Neuronal stem cell (in vitro differentiated cells): ENCODE data around the gene TBXAS1.

Source experiments
- DNase-seq: peaks from one replicate; pipeline ENCODE4 v3.0.0-alpha.2; 2013; ENCODE audit warnings: low spot score
- H2AFZ ChIP-seq: one replicate; pipeline ENCODE4 v1.6.1; 2013; ENCODE audit warnings: mild to moderate bottlenecking, low read length, inconsistent platforms
- H2AK5ac ChIP-seq: 2 replicates; pipeline ENCODE4 v1.6.1; 2013; ENCODE audit warnings: low read depth, mild to moderate bottlenecking, inconsistent platforms, low read length, moderate library complexity, mixed read lengths
- H2BK120ac ChIP-seq: 2 replicates; pipeline ENCODE4 v1.6.1; 2013; ENCODE audit warnings: low read depth, mild to moderate bottlenecking, inconsistent platforms, low read length, moderate library complexity, mixed read lengths
- H2BK12ac ChIP-seq: one replicate; pipeline ENCODE4 v1.6.1; 2013; ENCODE audit warnings: low read length, inconsistent platforms
- H2BK15ac ChIP-seq: 2 replicates; pipeline ENCODE4 v1.6.1; 2013; ENCODE audit warnings: mild to moderate bottlenecking, low read length, inconsistent platforms, mixed read lengths
- H2BK5ac ChIP-seq: one replicate; pipeline ENCODE4 v1.6.1; 2013; ENCODE audit warnings: inconsistent platforms, mild to moderate bottlenecking, low read length, moderate library complexity
- H3K14ac ChIP-seq: one replicate; pipeline ENCODE4 v1.6.1; 2013; ENCODE audit warnings: low read length, inconsistent platforms
- H3K18ac ChIP-seq: 2 replicates; pipeline ENCODE4 v1.6.1; 2013; ENCODE audit warnings: low read length, inconsistent platforms
- H3K23ac ChIP-seq: 2 replicates; pipeline ENCODE4 v1.6.1; 2013; ENCODE audit warnings: low read depth, mild to moderate bottlenecking, mixed read lengths, low read length, inconsistent platforms; ENCODE audit not compliant: poor library complexity
- H3K27ac ChIP-seq: replicated peaks from 3 replicates; pipeline ENCODE4 v1.5.1; 2013; ENCODE audit warnings: low read length, inconsistent platforms
- H3K27me3 ChIP-seq, 3 experiments: 2 replicates each; pipeline ENCODE4 v1.6.1; 2013; ENCODE audit warnings: low read length in 3 of 3, mild to moderate bottlenecking in 2 of 3, inconsistent platforms in 1 of 3, low read depth in 1 of 3, mixed read lengths in 1 of 3, moderate library complexity in 1 of 3; ENCODE audit not compliant: control insufficient read depth in 3 of 3, insufficient read depth in 3 of 3
- H3K36me3 ChIP-seq, 2 donors: replicated peaks in 1 of 2; 2 replicates each; pipeline ENCODE4 v1.6.1; 2013; ENCODE audit warnings: low read length in 2 of 2; ENCODE audit not compliant: control insufficient read depth in 2 of 2, insufficient read depth in 2 of 2
- H3K4ac ChIP-seq: 2 replicates; pipeline ENCODE4 v1.6.1; 2013; ENCODE audit warnings: inconsistent platforms, mild to moderate bottlenecking, low read length, moderate library complexity
- H3K4me1 ChIP-seq, 2 donors: 1 replicate in 1 of 2; 2 replicates in 1 of 2; pipeline ENCODE4 v1.6.1; 2013; ENCODE audit warnings: low read length in 2 of 2, low read depth in 1 of 2; ENCODE audit not compliant: control insufficient read depth in 2 of 2, insufficient read depth in 1 of 2
- H3K4me2 ChIP-seq: one replicate; pipeline ENCODE4 v1.6.1; 2013; ENCODE audit warnings: mild to moderate bottlenecking, low read length, inconsistent platforms; ENCODE audit not compliant: insufficient read depth, poor library complexity, severe bottlenecking
- H3K4me3 ChIP-seq, 2 donors: 2 replicates each; pipeline ENCODE4 v1.5.1; 2013; ENCODE audit warnings: low read length in 2 of 2, mild to moderate bottlenecking in 2 of 2, inconsistent platforms in 1 of 2, moderate library complexity in 1 of 2
- H3K79me1 ChIP-seq: one replicate; pipeline ENCODE4 v1.6.1; 2013; ENCODE audit warnings: low read depth, mild to moderate bottlenecking, inconsistent platforms, low read length, moderate library complexity
- H3K9ac ChIP-seq: one replicate; pipeline ENCODE4 v1.6.1; 2013; ENCODE audit warnings: mild to moderate bottlenecking, low read depth, low read length, inconsistent platforms; ENCODE audit not compliant: poor library complexity
- H3K9me3 ChIP-seq, 2 donors: replicated peaks in 1 of 2; 2 replicates each; pipeline versions ENCODE3 to v1.6.1; 2013; ENCODE audit warnings: low read length in 2 of 2, mild to moderate bottlenecking in 2 of 2, inconsistent platforms in 1 of 2, low read depth in 1 of 2, mixed read lengths in 1 of 2, moderate library complexity in 1 of 2; ENCODE audit not compliant: control insufficient read depth in 2 of 2, insufficient read depth in 1 of 2
- H4K8ac ChIP-seq: one replicate; pipeline ENCODE4 v1.6.1; 2013; ENCODE audit warnings: low read depth, mild to moderate bottlenecking, inconsistent platforms, low read length, moderate library complexity
- H4K91ac ChIP-seq: one replicate; pipeline ENCODE4 v1.6.1; 2013; ENCODE audit warnings: low read length, low read depth, mild to moderate bottlenecking, inconsistent platforms; ENCODE audit not compliant: poor library complexity
- WGBS, 2 donors: extraction: QIAGEN DNeasy Blood & Tissue Kit; methylation state at CpG; one replicate each; pipeline ENCODE4 v1.1.7; 2013; ENCODE audit warnings: missing lambda C conversion rate in 2 of 2, mixed read lengths in 1 of 2; ENCODE audit not compliant: insufficient read length in 2 of 2, insufficient replicate concordance in 1 of 2; ENCODE audit errors: extremely low coverage in 2 of 2; 5-methylcytosine and 5-hydroxymethylcytosine counted together

TBXAS1 gene

DNA sequence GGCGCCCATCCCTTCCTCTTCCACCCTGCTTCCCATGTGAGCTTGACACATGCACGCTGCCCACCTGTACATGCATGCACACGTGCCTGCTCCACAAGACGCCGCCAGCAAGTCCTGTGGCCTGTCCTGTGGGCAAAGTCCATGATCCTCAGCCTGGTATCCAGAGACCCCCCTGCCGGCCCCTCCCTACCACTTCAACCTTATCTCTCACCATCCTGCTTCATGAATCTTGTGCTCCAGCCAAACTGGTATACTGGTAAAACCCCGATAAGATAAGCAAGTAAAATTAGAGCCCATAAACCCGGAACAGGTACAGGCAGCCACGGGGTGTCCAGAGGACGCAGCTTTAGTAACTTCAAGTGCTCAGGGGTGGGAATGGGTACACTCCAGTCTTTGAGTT is 11.8 kb upstream of the TBXAS1 start:
- H3K36me3 ChIP-seq: no peaks in the 10 kb centered on the region
- peak overlapping the region; percentile 35 for H3K18ac ChIP-seq
- no peak overlapping the region for H2BK12ac ChIP-seq
- no peak overlapping the region for H2AK5ac ChIP-seq
- H3K79me1 ChIP-seq: no peaks in the 10 kb centered on the region
- no peak overlapping the region for H3K27ac ChIP-seq
- no peak for DNase-seq
- peak overlapping the region; percentile 49 for H3K14ac ChIP-seq
- H3K4ac ChIP-seq: no peak overlapping the region
- H2BK5ac ChIP-seq: no peak overlapping the region
- no peak overlapping the region for H2BK120ac ChIP-seq
- no peak overlapping the region for H2BK15ac ChIP-seq
- no peak overlapping the region for H3K9ac ChIP-seq
- peak overlapping the region in 1 of 2 donors; percentile 32 for H3K4me3 ChIP-seq
- no peak overlapping the region for H4K91ac ChIP-seq
- H3K4me1 ChIP-seq: no peaks in the 10 kb centered on the region
- H2AFZ ChIP-seq: no peak overlapping the region
- no peaks in the 10 kb centered on the region for H3K27me3 ChIP-seq
- no peak overlapping the region for H3K23ac ChIP-seq
- H3K4me2 ChIP-seq: no peak overlapping the region
- H3K9me3 ChIP-seq: peaks cover 0 to 2% of the 10 kb centered on the region in 2 donors
- no peak overlapping the region for H4K8ac ChIP-seq
- no CpG with 5 or more reads among the region's 10 CpGs for WGBS, 2 donors

DNA sequence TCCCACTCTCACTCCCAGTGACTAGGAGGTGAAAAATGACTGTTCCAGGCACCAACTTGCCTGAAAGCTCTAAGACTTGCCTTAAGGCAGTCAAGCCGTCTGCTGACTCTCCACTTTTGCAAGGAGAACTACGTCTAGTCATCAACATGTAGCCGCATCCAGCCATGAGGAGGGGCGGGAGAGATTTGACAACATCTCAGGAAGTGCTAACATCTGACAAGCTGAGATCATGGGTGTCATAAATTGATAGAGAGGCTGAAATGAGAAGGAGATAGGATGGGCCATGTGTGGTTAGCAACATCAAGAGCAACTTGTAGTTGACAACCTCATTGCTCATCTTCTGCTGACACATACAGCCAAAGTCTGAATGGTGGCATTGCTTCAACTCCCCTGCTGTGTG is 9.0 kb upstream of the TBXAS1 start:
- Histone ChIP-seq H3K36me3 (no peaks in the 10 kb centered on the region), H3K4me2 (no peak overlapping the region), H3K27me3 (peaks cover 0 to 8% (median 0%) of the 10 kb centered on the region in 3 experiments), H2BK12ac (no peak overlapping the region), H3K4ac (no peak overlapping the region), H3K9me3 (peaks cover 0 to 2% of the 10 kb centered on the region in 2 donors), H3K79me1 (no peaks in the 10 kb centered on the region), H3K4me3 (no peak overlapping the region), H3K27ac (no peak overlapping the region), H3K9ac (no peak overlapping the region), H2BK120ac (no peak overlapping the region), H3K18ac (no peak overlapping the region), H2BK15ac (no peak overlapping the region), H3K23ac (no peak overlapping the region), H4K91ac (no peak overlapping the region), H2BK5ac (no peak overlapping the region), H4K8ac (no peak overlapping the region), H3K4me1 (no peaks in the 10 kb centered on the region), H3K14ac (no peak overlapping the region), H2AK5ac (no peak overlapping the region), H2AFZ (no peak overlapping the region)
- WGBS, 2 donors: no CpG with 5 or more reads among the region's 4 CpGs
- no peak for DNase-seq

DNA sequence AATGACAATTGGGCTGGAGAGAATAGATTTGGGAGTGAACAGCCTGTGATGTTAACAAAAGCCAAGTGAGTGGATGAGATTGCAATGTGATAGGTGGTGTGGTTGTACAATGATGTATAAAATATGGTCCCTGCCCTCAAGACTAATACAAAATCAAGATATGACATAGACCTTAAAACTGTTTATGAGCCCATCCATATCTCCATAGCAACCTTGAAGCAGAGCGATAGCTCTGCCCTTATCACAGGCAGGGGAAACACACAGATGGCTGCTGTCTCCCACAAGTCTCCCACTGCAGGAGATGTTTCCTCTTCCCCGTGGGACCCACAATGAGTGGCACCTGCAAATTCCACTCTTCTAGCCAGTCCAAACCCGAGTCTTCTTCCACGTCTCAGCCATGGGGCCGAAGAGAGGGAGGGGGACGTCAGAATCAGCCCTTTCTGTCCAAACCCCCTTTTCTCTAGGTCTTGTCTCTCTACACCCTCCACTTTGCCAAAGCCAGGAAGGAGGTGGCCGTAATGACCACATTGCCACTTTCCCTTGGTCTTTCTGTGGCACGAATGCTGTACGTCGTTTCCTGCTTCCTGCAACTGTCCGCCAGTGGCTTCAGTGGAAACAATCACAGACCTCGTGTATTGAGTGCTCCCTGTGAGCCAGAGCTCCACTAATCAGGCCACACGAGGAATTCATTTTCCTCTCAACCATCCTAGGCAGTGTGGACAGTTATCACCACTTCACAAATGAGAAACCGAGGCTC is 7.5 kb upstream of the TBXAS1 start:
- Histone ChIP-seq H2BK5ac (no peak overlapping the region), H3K9ac (no peak overlapping the region), H2AK5ac (no peak overlapping the region), H3K9me3 (peaks cover 0 to 2% of the 10 kb centered on the region in 2 donors), H2BK120ac (no peak overlapping the region), H3K4me2 (no peak overlapping the region), H2AFZ (no peak overlapping the region), H3K4ac (no peak overlapping the region), H3K18ac (no peak overlapping the region), H2BK15ac (no peak overlapping the region), H4K8ac (no peak overlapping the region), H3K27me3 (peaks cover 0 to 12% (median 0%) of the 10 kb centered on the region in 3 experiments), H3K79me1 (no peaks in the 10 kb centered on the region), H3K27ac (no peak overlapping the region), H3K4me3 (no peak overlapping the region), H3K36me3 (no peaks in the 10 kb centered on the region), H3K4me1 (no peaks in the 10 kb centered on the region), H4K91ac (no peak overlapping the region), H2BK12ac (no peak overlapping the region), H3K23ac (no peak overlapping the region), H3K14ac (no peak overlapping the region)
- no peak for DNase-seq
- no CpG with 5 or more reads among the region's 14 CpGs for WGBS, 2 donors

DNA sequence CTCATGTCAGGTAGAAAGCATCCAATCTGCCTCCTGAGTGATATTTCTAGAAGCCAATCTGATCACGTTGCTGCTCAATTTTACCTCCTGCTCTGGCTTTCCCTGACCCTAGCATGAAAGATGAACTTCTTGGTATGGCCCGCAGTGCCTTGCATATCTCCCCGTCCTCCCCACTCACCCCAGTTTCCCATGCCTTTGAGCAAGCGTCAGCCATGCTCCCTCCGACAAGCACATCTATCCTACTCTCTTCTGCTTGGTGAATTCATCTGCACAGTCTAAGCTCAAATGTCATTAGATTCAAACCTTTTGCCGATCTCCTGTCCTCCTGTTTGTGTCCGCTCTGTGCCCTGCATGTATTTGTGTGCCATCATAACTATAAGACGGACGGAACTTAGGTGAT is 6.2 kb upstream of the TBXAS1 start:
- Histone ChIP-seq H4K91ac (no peak overlapping the region), H2AK5ac (no peak overlapping the region), H2AFZ (no peak overlapping the region), H3K4me1 (no peaks in the 10 kb centered on the region), H3K18ac (no peak overlapping the region), H3K9me3 (no peaks in the 10 kb centered on the region), H3K79me1 (no peaks in the 10 kb centered on the region), H3K36me3 (no peaks in the 10 kb centered on the region), H3K27ac (no peak overlapping the region), H2BK12ac (no peak overlapping the region), H4K8ac (no peak overlapping the region), H3K4me2 (no peak overlapping the region), H3K27me3 (peaks cover 0 to 12% (median 0%) of the 10 kb centered on the region in 3 experiments), H3K9ac (no peak overlapping the region), H2BK5ac (no peak overlapping the region), H2BK15ac (no peak overlapping the region), H3K14ac (no peak overlapping the region), H3K4ac (no peak overlapping the region), H2BK120ac (no peak overlapping the region), H3K23ac (no peak overlapping the region), H3K4me3 (no peak overlapping the region)
- no peak for DNase-seq
- no CpG with 5 or more reads among the region's 9 CpGs for WGBS, 2 donors
